GM19023 (cell line): Measurements from ENCODE around the gene POLQ.
A peak's percentile ranks its signal among the peaks of the same experiment; 100 is the strongest.
"Not testable (repeated sequence)": the region's sequence is repeated elsewhere in the genome, so short reads cannot be mapped to it uniquely, and the experiment has no call there.

Source experiments
- ATAC-seq: cut with Tn5 transposase; IDR thresholded peaks from one replicate; pipeline ENCODE4 v1.9.1; 2021; ENCODE audit warnings: mild to moderate bottlenecking, moderate library complexity; ENCODE audit not compliant: unreplicated experiment

POLQ gene

GRCh38 chr3:121431726-121432517 lies 113.9 kb downstream of the POLQ start:
- peak; percentile 85 for ATAC-seq

GRCh38 chr3:121430664-121431215 lies 115.0 kb downstream of the POLQ start:
- ATAC-seq = no peak

- no peak for ATAC-seq
These were observed 121.2 kb downstream of the POLQ start for GRCh38 chr3:121424549-121424948.

GRCh38 chr3:121418182-121418581 lies 127.6 kb downstream of the POLQ start:
- ATAC-seq = no peak

- ATAC-seq = no peak
These were observed 130.9 kb downstream of the POLQ start for GRCh38 chr3:121414924-121415323.

- no peak for ATAC-seq
These were observed 134.3 kb downstream of the POLQ start for GRCh38 chr3:121411523-121411922.

- no peak for ATAC-seq
These were observed 140.2 kb downstream of the POLQ start for GRCh38 chr3:121405631-121406030.

- no peak for ATAC-seq
These were observed 146.0 kb downstream of the POLQ start for GRCh38 chr3:121399820-121400219.

- ATAC-seq = not testable (repeated sequence)
These were observed 147.7 kb downstream of the POLQ start for GRCh38 chr3:121398051-121398450.

GRCh38 chr3:121395967-121396366 lies 149.8 kb downstream of the POLQ start:
- ATAC-seq = not testable (repeated sequence)

GRCh38 chr3:121388308-121388707 lies 157.5 kb downstream of the POLQ start:
- not testable (repeated sequence) for ATAC-seq
